ENCODE measurements around the gene FGD3. TPM values are rescaled to one million over a fixed set of nuclear protein-coding genes. Genes with fewer than 3 reads are reported as not detected.

The FGD3 gene
- total RNA-seq, 4 donors from 2014 or later = 1.7 to 4.2 (median 3.3) TPM

- Histone ChIP-seq H3K4me3 (no peak overlapping the region), H3K27me3 (peaks cover 6% of the 10 kb centered on the region), H3K9me3 (no peaks in the 10 kb centered on the region), H3K4me1 (no peaks in the 10 kb centered on the region), H3K36me3 (no peaks in the 10 kb centered on the region), H3K27ac (no peak overlapping the region)
- WGBS, 2 donors (ENCODE audit: low coverage in 1 of 2) = 100% methylated on average over 3 of the region's 11 CpGs; no CpG with 5 or more reads in 1 of the 2 donors
- TF ChIP-seq CTCF (IDR thresholded peaks at IDR 0.05) (no peak), POLR2AphosphoS5 (IDR thresholded peaks at IDR 0.05) (no peak), POLR2A (IDR thresholded peaks at IDR 0.05) (no peak), EP300 (IDR thresholded peaks at IDR 0.05) (no peak)
- no peak for ATAC-seq
Measured at GRCh38 chr9:93020151-93020550, 72.8 kb downstream of the FGD3 start.

GRCh38 chr9:93020771-93021670 is 73.7 kb downstream of the FGD3 start:
- Histone ChIP-seq H3K4me3 (no peak overlapping the region), H3K9me3 (no peaks in the 10 kb centered on the region), H3K27ac (no peak overlapping the region), H3K4me1 (no peaks in the 10 kb centered on the region), H3K36me3 (no peaks in the 10 kb centered on the region), H3K27me3 (peaks cover under 1% of the 10 kb centered on the region)
- WGBS, 2 donors (ENCODE audit: low coverage in 1 of 2) = 41 to 83% methylated on average over 3 to 6 of the region's 27 CpGs
- TF ChIP-seq POLR2AphosphoS5 (IDR thresholded peaks at IDR 0.05) (no peak), EP300 (IDR thresholded peaks at IDR 0.05) (no peak), CTCF (IDR thresholded peaks at IDR 0.05) (no peak), POLR2A (IDR thresholded peaks at IDR 0.05) (no peak)
- ATAC-seq = no peak

- no peaks in the 10 kb centered on the region for H3K27me3 ChIP-seq
- no peak for ATAC-seq
- 100% methylated on average over 1 of the region's 9 CpGs; no CpG with 5 or more reads in 1 of the 2 donors for WGBS, 2 donors (ENCODE audit: low coverage in 1 of 2)
- no peak for TF ChIP-seq POLR2AphosphoS5 (IDR thresholded peaks at IDR 0.05)
- no peak for TF ChIP-seq POLR2A (IDR thresholded peaks at IDR 0.05)
- TF ChIP-seq CTCF (IDR thresholded peaks at IDR 0.05) = no peak
- no peak for TF ChIP-seq EP300 (IDR thresholded peaks at IDR 0.05)
- no peaks in the 10 kb centered on the region for H3K4me1 ChIP-seq
- no peaks in the 10 kb centered on the region for H3K9me3 ChIP-seq
- H3K4me3 ChIP-seq = no peak overlapping the region
- H3K36me3 ChIP-seq = no peaks in the 10 kb centered on the region
- no peak overlapping the region for H3K27ac ChIP-seq
Measured at GRCh38 chr9:93022066-93022465, 74.7 kb downstream of the FGD3 start.

- H3K9me3 ChIP-seq = no peaks in the 10 kb centered on the region
- no peak for TF ChIP-seq EP300 (IDR thresholded peaks at IDR 0.05)
- TF ChIP-seq CTCF (IDR thresholded peaks at IDR 0.05) = no peak
- no peak for TF ChIP-seq POLR2A (IDR thresholded peaks at IDR 0.05)
- no peaks in the 10 kb centered on the region for H3K4me1 ChIP-seq
- no peak overlapping the region for H3K27ac ChIP-seq
- ATAC-seq = no peak
- H3K4me3 ChIP-seq = no peak overlapping the region
- WGBS, 2 donors (ENCODE audit: low coverage in 1 of 2) = 100% methylated on average over 1 to 2 of the region's 23 CpGs
- no peaks in the 10 kb centered on the region for H3K36me3 ChIP-seq
- no peaks in the 10 kb centered on the region for H3K27me3 ChIP-seq
Measured at GRCh38 chr9:93022721-93023520, 75.6 kb downstream of the FGD3 start.
